HL-60 (cell line): ENCODE results near the gene PIP5K1B.

Source experiments
- GABPA ChIP-seq: IDR thresholded peaks from 2 replicates; pipeline ENCODE4 v1.6.1; 2012; ENCODE audit warnings: low read depth
- POLR2AphosphoS5 ChIP-seq: IDR thresholded peaks from 2 replicates; pipeline ENCODE4 v1.6.1; 2012; ENCODE audit warnings: low read depth
- SPI1 ChIP-seq: IDR thresholded peaks from 2 replicates; pipeline ENCODE4 v1.6.1; 2012; ENCODE audit warnings: low read depth, mild to moderate bottlenecking, borderline replicate concordance
- TF ChIP-seq, protein P1 (sequence below): IDR thresholded peaks from one replicate; pipeline ENCODE4 v1.5.1; 2011; ENCODE audit warnings: low read length, control low read depth, inconsistent platforms; ENCODE audit not compliant: insufficient read depth
- TF ChIP-seq, protein P2 (sequence below): IDR thresholded peaks from 2 replicates; pipeline ENCODE4 v1.6.1; 2012; ENCODE audit warnings: low read depth; ENCODE audit not compliant: insufficient replicate concordance

DNA sequence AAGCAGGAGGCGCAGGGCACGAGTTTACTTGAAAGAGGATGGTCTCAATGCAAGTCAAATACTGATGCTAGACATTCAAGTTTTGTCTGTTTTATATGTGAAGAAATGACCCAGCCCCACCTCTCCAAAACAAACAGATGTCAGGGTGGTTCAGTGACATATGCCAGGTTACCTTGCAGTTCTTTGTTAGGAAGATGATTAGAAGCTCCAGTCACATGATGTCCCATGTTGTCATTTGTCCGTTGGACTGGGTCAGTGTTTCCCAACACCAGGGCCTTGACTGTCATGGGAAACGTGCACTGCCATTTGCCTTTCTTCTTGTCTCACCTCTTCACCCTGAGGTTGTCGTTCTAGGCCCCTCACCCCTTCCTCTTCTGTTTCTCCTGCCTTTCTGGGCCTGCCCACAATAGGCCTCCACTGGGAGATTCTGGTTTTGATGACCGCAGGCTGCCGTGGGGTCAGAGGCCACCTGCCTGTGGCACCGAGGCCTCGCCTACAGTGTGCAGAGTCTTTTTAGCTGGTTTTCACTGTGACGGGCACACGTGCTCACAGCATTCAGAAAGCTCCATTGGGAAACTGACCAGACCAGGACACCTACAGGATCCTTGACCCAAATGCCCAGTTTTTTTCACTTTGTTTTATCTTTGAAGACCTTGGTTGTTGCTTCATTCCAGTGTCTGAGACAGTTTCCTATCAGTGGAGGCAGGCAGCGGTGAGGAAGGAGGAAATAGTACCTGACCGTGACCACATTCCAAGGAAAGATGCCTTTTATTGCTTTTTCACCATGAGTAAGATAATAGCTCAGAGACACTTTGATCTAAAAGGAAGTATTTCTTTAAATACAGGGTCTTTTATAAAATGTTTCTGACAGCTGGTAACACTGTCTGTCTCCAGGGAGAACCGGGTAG lies 123.1 kb downstream of the PIP5K1B start:
- TF ChIP-seq, protein P1, sequence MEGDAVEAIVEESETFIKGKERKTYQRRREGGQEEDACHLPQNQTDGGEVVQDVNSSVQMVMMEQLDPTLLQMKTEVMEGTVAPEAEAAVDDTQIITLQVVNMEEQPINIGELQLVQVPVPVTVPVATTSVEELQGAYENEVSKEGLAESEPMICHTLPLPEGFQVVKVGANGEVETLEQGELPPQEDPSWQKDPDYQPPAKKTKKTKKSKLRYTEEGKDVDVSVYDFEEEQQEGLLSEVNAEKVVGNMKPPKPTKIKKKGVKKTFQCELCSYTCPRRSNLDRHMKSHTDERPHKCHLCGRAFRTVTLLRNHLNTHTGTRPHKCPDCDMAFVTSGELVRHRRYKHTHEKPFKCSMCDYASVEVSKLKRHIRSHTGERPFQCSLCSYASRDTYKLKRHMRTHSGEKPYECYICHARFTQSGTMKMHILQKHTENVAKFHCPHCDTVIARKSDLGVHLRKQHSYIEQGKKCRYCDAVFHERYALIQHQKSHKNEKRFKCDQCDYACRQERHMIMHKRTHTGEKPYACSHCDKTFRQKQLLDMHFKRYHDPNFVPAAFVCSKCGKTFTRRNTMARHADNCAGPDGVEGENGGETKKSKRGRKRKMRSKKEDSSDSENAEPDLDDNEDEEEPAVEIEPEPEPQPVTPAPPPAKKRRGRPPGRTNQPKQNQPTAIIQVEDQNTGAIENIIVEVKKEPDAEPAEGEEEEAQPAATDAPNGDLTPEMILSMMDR: no peak
- TF ChIP-seq, protein P2, sequence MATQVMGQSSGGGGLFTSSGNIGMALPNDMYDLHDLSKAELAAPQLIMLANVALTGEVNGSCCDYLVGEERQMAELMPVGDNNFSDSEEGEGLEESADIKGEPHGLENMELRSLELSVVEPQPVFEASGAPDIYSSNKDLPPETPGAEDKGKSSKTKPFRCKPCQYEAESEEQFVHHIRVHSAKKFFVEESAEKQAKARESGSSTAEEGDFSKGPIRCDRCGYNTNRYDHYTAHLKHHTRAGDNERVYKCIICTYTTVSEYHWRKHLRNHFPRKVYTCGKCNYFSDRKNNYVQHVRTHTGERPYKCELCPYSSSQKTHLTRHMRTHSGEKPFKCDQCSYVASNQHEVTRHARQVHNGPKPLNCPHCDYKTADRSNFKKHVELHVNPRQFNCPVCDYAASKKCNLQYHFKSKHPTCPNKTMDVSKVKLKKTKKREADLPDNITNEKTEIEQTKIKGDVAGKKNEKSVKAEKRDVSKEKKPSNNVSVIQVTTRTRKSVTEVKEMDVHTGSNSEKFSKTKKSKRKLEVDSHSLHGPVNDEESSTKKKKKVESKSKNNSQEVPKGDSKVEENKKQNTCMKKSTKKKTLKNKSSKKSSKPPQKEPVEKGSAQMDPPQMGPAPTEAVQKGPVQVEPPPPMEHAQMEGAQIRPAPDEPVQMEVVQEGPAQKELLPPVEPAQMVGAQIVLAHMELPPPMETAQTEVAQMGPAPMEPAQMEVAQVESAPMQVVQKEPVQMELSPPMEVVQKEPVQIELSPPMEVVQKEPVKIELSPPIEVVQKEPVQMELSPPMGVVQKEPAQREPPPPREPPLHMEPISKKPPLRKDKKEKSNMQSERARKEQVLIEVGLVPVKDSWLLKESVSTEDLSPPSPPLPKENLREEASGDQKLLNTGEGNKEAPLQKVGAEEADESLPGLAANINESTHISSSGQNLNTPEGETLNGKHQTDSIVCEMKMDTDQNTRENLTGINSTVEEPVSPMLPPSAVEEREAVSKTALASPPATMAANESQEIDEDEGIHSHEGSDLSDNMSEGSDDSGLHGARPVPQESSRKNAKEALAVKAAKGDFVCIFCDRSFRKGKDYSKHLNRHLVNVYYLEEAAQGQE: no peak
- no peak for TF ChIP-seq POLR2AphosphoS5
- no peak for TF ChIP-seq GABPA
- no peak for TF ChIP-seq SPI1
